IMR-90 (cell line): ENCODE measurements around the gene POLR2F. TPM values are rescaled to one million over a fixed set of nuclear protein-coding genes. Genes with fewer than 3 reads are reported as not detected.

Experiments
- ATAC-seq: fragments of 200-7000 bp; cut with Tn5 transposase; 2 replicates; pipeline ENCODE4 v1.9.1; 2020; ENCODE audit warnings: low read depth, mild to moderate bottlenecking, moderate library complexity
- BruUV-seq: library from RNA; stranded (reverse); fragments of 400-500 nt; replicated peaks from 2 replicates; lab custom pipeline; 2021; lab: Mats Ljungman, UMichigan
- CTCF ChIA-PET: fragments of 300-600 bp; formaldehyde crosslinking; extraction: SDS; loops from one replicate; lab custom pipeline; 2021; ENCODE audit warnings: antibody characterized with exemption; lab: Yijun Ruan, JAX
- POLR2A ChIA-PET: fragments of 300-600 bp; sonication (Branson Sonifier 250); formaldehyde crosslinking; loops from one replicate; lab custom pipeline; 2022; ENCODE audit warnings: antibody characterized with exemption; ENCODE audit not compliant: unreplicated experiment; lab: Charles Lee
- DNase-seq: peaks from one replicate; pipeline ENCODE4 v3.0.0; 2013
- H2AFZ ChIP-seq: replicated peaks from 2 replicates; pipeline ENCODE3; 2013; ENCODE audit warnings: low read length, mild to moderate bottlenecking; ENCODE audit not compliant: poor library complexity
- H2AK5ac ChIP-seq: 2 replicates; pipeline ENCODE4 v1.6.1; 2013; ENCODE audit warnings: low read depth, low read length, inconsistent platforms
- H2AK9ac ChIP-seq: replicated peaks from 2 replicates; pipeline ENCODE3; 2013; ENCODE audit warnings: mild to moderate bottlenecking, low read depth, low read length, moderate library complexity; ENCODE audit not compliant: poor library complexity
- H2BK120ac ChIP-seq: 2 replicates; pipeline ENCODE4 v1.6.1; 2013; ENCODE audit warnings: low read depth, low read length, inconsistent platforms
- H2BK15ac ChIP-seq: 3 replicates; pipeline ENCODE4 v1.6.1; 2013; ENCODE audit warnings: low read depth, low read length, inconsistent platforms
- H2BK20ac ChIP-seq: 2 replicates; pipeline ENCODE4 v1.6.1; 2013; ENCODE audit warnings: low read depth, mild to moderate bottlenecking, inconsistent platforms, low read length, moderate library complexity
- H2BK5ac ChIP-seq: 2 replicates; pipeline ENCODE4 v1.6.1; 2013; ENCODE audit warnings: mild to moderate bottlenecking, low read depth, low read length, inconsistent platforms; ENCODE audit not compliant: poor library complexity, severe bottlenecking
- H3K14ac ChIP-seq: replicated peaks from 2 replicates; pipeline ENCODE4 v1.6.1; 2013; ENCODE audit warnings: low read depth, low read length, inconsistent platforms
- H3K18ac ChIP-seq: 2 replicates; pipeline ENCODE4 v1.6.1; 2013; ENCODE audit warnings: low read depth, low read length, control low read depth
- H3K23ac ChIP-seq: 2 replicates; pipeline ENCODE4 v1.6.1; 2013; ENCODE audit warnings: low read depth, low read length, inconsistent platforms
- H3K27ac ChIP-seq: 2 replicates; pipeline ENCODE4 v1.5.1; 2013; ENCODE audit warnings: mild to moderate bottlenecking, control low read depth, low read length; ENCODE audit not compliant: insufficient read depth
- H3K27me3 ChIP-seq: 2 replicates; pipeline ENCODE4 v1.6.1; 2013; ENCODE audit warnings: low read length; ENCODE audit not compliant: control insufficient read depth, insufficient read depth
- H3K36me3 ChIP-seq: 2 replicates; pipeline ENCODE4 v1.6.1; 2013; ENCODE audit warnings: low read length, mixed read lengths; ENCODE audit not compliant: control insufficient read depth, insufficient read depth
- H3K4ac ChIP-seq: 2 replicates; pipeline ENCODE4 v1.6.1; 2013; ENCODE audit warnings: low read depth, low read length, inconsistent platforms
- H3K4me1 ChIP-seq: 2 replicates; pipeline ENCODE4 v1.6.1; 2013; ENCODE audit warnings: low read length, mixed read lengths; ENCODE audit not compliant: control insufficient read depth, insufficient read depth
- H3K4me2 ChIP-seq: 2 replicates; pipeline ENCODE4 v1.6.1; 2013; ENCODE audit warnings: low read depth, mild to moderate bottlenecking, control low read depth, low read length, moderate library complexity
- H3K4me3 ChIP-seq: 2 replicates; pipeline ENCODE4 v1.5.1; 2013; ENCODE audit warnings: low read depth, mild to moderate bottlenecking, control low read depth, low read length, moderate library complexity; ENCODE audit not compliant: insufficient read depth
- H3K56ac ChIP-seq: 2 replicates; pipeline ENCODE4 v1.6.1; 2013; ENCODE audit warnings: low read length, inconsistent platforms; ENCODE audit not compliant: insufficient read depth; ENCODE audit errors: extremely low read depth
- H3K79me1 ChIP-seq, 2 experiments: 2 replicates each; pipeline ENCODE4 v1.6.1; 2013; ENCODE audit warnings: low read length in 2 of 2, inconsistent platforms in 1 of 2, low read depth in 1 of 2
- H3K9ac ChIP-seq: 2 replicates; pipeline ENCODE4 v1.6.1; 2013; ENCODE audit warnings: low read depth, low read length, control low read depth
- H3K9me1 ChIP-seq: 2 replicates; pipeline ENCODE4 v1.6.1; 2013; ENCODE audit warnings: low read length, inconsistent platforms; ENCODE audit not compliant: insufficient read depth
- H3K9me3 ChIP-seq: 2 replicates; pipeline ENCODE4 v1.6.1; 2013; ENCODE audit warnings: low read length; ENCODE audit not compliant: control insufficient read depth, insufficient read depth
- H4K20me1 ChIP-seq: 2 replicates; pipeline ENCODE4 v1.6.1; 2013; ENCODE audit warnings: low read length, inconsistent platforms; ENCODE audit not compliant: insufficient read depth
- H4K5ac ChIP-seq: 2 replicates; pipeline ENCODE4 v1.6.1; 2013; ENCODE audit warnings: mild to moderate bottlenecking, low read depth, low read length, control low read depth
- H4K8ac ChIP-seq, 2 experiments: 2 replicates each; pipeline ENCODE4 v1.6.1; 2013; ENCODE audit warnings: low read depth in 2 of 2, low read length in 2 of 2, control low read depth in 1 of 2, inconsistent platforms in 1 of 2
- H4K91ac ChIP-seq: 2 replicates; pipeline ENCODE4 v1.6.1; 2013; ENCODE audit warnings: low read depth, low read length, inconsistent platforms; ENCODE audit not compliant: insufficient read depth
- BHLHE40 ChIP-seq: fragments of 150-350 bp; IDR thresholded peaks from 2 replicates; pipeline ENCODE4 v1.6.1; 2016; ENCODE audit warnings: mild to moderate bottlenecking, low read depth, low read length
- FOS ChIP-seq: fragments of 150-350 bp; IDR thresholded peaks from 2 replicates; pipeline ENCODE4 v1.6.1; 2016; ENCODE audit warnings: low read depth, low read length
- MAFK ChIP-seq: IDR thresholded peaks from 2 replicates; pipeline ENCODE4 v1.6.1; 2012; ENCODE audit warnings: low read depth, low read length, improper control_type of control experiment
- MAZ ChIP-seq: IDR thresholded peaks from 2 replicates; pipeline ENCODE4 v1.6.1; 2012; ENCODE audit warnings: low read depth, mild to moderate bottlenecking, low read length, improper control_type of control experiment, moderate library complexity, borderline replicate concordance
- MXI1 ChIP-seq: IDR thresholded peaks from 2 replicates; pipeline ENCODE4 v1.6.1; 2012; ENCODE audit warnings: low read depth, mild to moderate bottlenecking, low read length, moderate library complexity, borderline replicate concordance
- POLR2A ChIP-seq: IDR thresholded peaks from 2 replicates; pipeline ENCODE4 v1.6.1; 2012; ENCODE audit warnings: mild to moderate bottlenecking, low read depth, low read length
- RAD21 ChIP-seq: IDR thresholded peaks from 2 replicates; pipeline ENCODE4 v1.6.1; 2012; ENCODE audit warnings: low read length, improper control_type of control experiment
- RFX5 ChIP-seq: IDR thresholded peaks from 2 replicates; pipeline ENCODE4 v1.8.0; 2012; ENCODE audit warnings: low read depth, mild to moderate bottlenecking, low read length, moderate library complexity
- WGBS, 2 experiments: methylation state at CpG; one replicate each; pipeline versions ENCODE4 v1.1.5 to v1.1.7; 2013; ENCODE audit warnings: missing lambda C conversion rate in 2 of 2; ENCODE audit not compliant: insufficient read length in 1 of 2; ENCODE audit errors: extremely low coverage in 2 of 2; 5-methylcytosine and 5-hydroxymethylcytosine counted together
- dilution Hi-C: fragments of 300-500 bp; cut with HindIII; formaldehyde crosslinking; loops from one replicate; pipeline ENCODE4 v1.14.3; 2018; ENCODE audit warnings: low sequenced_read_pairs; ENCODE audit not compliant: unreplicated experiment
- in situ Hi-C: fragments of 300-500 bp; cut with MboI; formaldehyde crosslinking; loops from 3 replicates; pipeline ENCODE4 v1.14.3; 2019; ENCODE audit warnings: low sequenced_read_pairs, inconsistent platforms, mixed read lengths
- intact Hi-C: fragments of 100-400 bp; cut with micrococcal nuclease; formaldehyde crosslinking; loops from 2 replicates; pipeline ENCODE4 v1.10.0; 2022
- polyA plus RNA-seq, 3 experiments: library from polyadenylated mRNA; depleted of rRNA; stranded (reverse); fragments of >200 nt; gene quantifications; 2 replicates each; pipeline ENCODE4 v1.2.3, GENCODE V29; 2012; ENCODE audit warnings: low replicate concordance in 1 of 3
- total RNA-seq: library from RNA; depleted of rRNA; stranded (reverse); fragments of >200 nt; gene quantifications from 2 replicates; pipeline ENCODE4 v1.2.3, GENCODE V29; 2012
- TF ChIP-seq, protein P1 (sequence below): fragments of 150-350 bp; IDR thresholded peaks from 2 replicates; pipeline ENCODE4 v1.6.1; 2016; ENCODE audit warnings: low read depth, mild to moderate bottlenecking, low read length, moderate library complexity, borderline replicate concordance

The POLR2F gene
- total and polyA plus RNA-seq, 2 of the 4 experiments (the other 2 are of a cell fraction): 26.0 to 147 TPM

DNA sequence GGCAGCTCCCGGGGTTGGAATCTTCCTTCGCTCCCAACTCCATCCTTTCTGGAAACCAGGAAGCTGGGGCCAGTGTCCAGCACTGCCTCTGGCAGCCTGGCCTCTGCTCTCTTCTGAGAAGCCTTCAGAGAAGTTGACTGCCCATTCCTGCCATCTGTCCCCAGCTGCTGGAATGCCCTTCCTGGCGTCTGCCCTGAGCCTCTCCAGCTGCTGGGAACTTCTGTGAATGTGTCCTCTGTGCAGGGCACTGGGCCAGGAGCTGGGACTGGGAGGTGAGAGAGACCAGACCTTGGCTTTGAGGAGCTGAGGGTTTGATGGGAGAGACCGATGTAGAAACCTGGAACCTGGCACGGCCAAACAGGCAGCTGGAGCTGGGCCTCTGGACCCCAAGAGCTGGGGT is 36.8 kb downstream of the POLR2F start:
- no peak overlapping the region for H2BK15ac ChIP-seq
- H3K23ac ChIP-seq: no peak overlapping the region
- H3K4me2 ChIP-seq: no peak overlapping the region
- H4K5ac ChIP-seq: no peak overlapping the region
- H4K91ac ChIP-seq: no peak overlapping the region
- no peaks in the 10 kb centered on the region for H3K79me1 ChIP-seq
- H3K18ac ChIP-seq: no peak overlapping the region
- no peak overlapping the region for H2BK20ac ChIP-seq
- H2AK9ac ChIP-seq: peak overlapping the region; percentile 50
- H3K4me3 ChIP-seq: no peak overlapping the region
- H3K4me1 ChIP-seq: no peaks in the 10 kb centered on the region
- CTCF ChIA-PET: no interaction called here
- 25% methylated on average over 3 of the region's 5 CpGs; no CpG with 5 or more reads in 1 of the 2 experiments for WGBS, 2 experiments
- intact Hi-C loops: no loop called here
- no peaks in the 10 kb centered on the region for H3K36me3 ChIP-seq
- no peak overlapping the region for H2BK5ac ChIP-seq
- H3K9me1 ChIP-seq: peaks cover 8% of the 10 kb centered on the region; the same call in 1 of the 2 replicates
- H3K9me3 ChIP-seq: no peaks in the 10 kb centered on the region
- in situ Hi-C loops: no loop called here
- H3K27ac ChIP-seq: no peak overlapping the region
- TF ChIP-seq RFX5 (no peak), RAD21 (no peak), BHLHE40 (no peak), POLR2A (no peak), MAZ (no peak), MAFK (no peak), FOS (no peak), MXI1 (no peak)
- TF ChIP-seq, protein P1, sequence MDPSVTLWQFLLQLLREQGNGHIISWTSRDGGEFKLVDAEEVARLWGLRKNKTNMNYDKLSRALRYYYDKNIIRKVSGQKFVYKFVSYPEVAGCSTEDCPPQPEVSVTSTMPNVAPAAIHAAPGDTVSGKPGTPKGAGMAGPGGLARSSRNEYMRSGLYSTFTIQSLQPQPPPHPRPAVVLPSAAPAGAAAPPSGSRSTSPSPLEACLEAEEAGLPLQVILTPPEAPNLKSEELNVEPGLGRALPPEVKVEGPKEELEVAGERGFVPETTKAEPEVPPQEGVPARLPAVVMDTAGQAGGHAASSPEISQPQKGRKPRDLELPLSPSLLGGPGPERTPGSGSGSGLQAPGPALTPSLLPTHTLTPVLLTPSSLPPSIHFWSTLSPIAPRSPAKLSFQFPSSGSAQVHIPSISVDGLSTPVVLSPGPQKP: no peak
- H3K56ac ChIP-seq: no peak overlapping the region
- DNase-seq (no peak), ATAC-seq (peak; percentile 46; the same call in 1 of the 2 replicates)
- H2AFZ ChIP-seq: no peak overlapping the region
- H3K27me3 ChIP-seq: no peaks in the 10 kb centered on the region; the same call in 1 of the 2 replicates
- POLR2A ChIA-PET: interaction anchor here (0.5 kb wide), 1 partner anchor 84 kb away, joined by 3 read pairs; the partner anchor contains the start of gene MICALL1
- no peak overlapping the region for H2BK120ac ChIP-seq
- no peak overlapping the region for H2AK5ac ChIP-seq
- dilution Hi-C loops: no loop called here
- no peak overlapping the region for H3K9ac ChIP-seq
- no peak overlapping the region for H3K4ac ChIP-seq
- H4K8ac ChIP-seq: no peak overlapping the region
- BruUV-seq: no TSS peak
- H3K14ac ChIP-seq: no peak overlapping the region
- no peaks in the 10 kb centered on the region for H4K20me1 ChIP-seq
